HCT116 (cell line): Measurements from ENCODE around the gene TBC1D14. TPM values are rescaled to one million over a fixed set of nuclear protein-coding genes. Genes with fewer than 3 reads are reported as not detected.

ENCODE experiments used
- ATAC-seq: fragments of 200-7000 bp; cut with Tn5 transposase; 2 replicates; pipeline ENCODE4 v1.9.1; 2020; ENCODE audit warnings: mild to moderate bottlenecking, moderate library complexity
- BruUV-seq: library from RNA; stranded (reverse); fragments of 400-500 nt; replicated peaks from 2 replicates; lab custom pipeline; 2021; lab: Mats Ljungman, UMichigan
- CTCF ChIA-PET: fragments of 300-600 bp; sonication (Branson Sonifier 250); formaldehyde crosslinking; loops from one replicate; lab custom pipeline; 2021; ENCODE audit warnings: antibody characterized with exemption; lab: Charles Lee
- POLR2A ChIA-PET: fragments of 300-600, 350-600 bp; sonication (Branson Sonifier 250); formaldehyde crosslinking; loops from one replicate; lab custom pipeline; 2021; ENCODE audit warnings: antibody characterized with exemption; lab: Charles Lee
- RAD21 ChIA-PET, 2 experiments: fragments of 300-600 bp; sonication (Branson Sonifier 250); formaldehyde crosslinking; loops; one replicate each; lab custom pipeline; 2023; ENCODE audit warnings: low total read pairs in 2 of 2; ENCODE audit not compliant: uncharacterized antibody in 2 of 2, unreplicated experiment in 2 of 2, low non-redundant PET in 1 of 2; lab: Charles Lee
- DNase-seq: peaks from one replicate; pipeline ENCODE4 v3.0.0-alpha.2; 2010; ENCODE audit warnings: low read depth, low spot score
- H2AFZ ChIP-seq: fragments of 200-600 bp; shearing (Covaris generic), sonication (generic); 2 replicates; pipeline ENCODE4 v1.6.1; 2017; ENCODE audit warnings: low read depth, mixed run types, mixed read lengths, antibody characterized with exemption, low read length; ENCODE audit not compliant: poor library complexity, severe bottlenecking
- H3K27ac ChIP-seq: 2 replicates; pipeline ENCODE4 v1.5.1; 2012; ENCODE audit warnings: low read depth, low read length
- H3K27me3 ChIP-seq: fragments of 200-600 bp; sonication (generic); 2 replicates; pipeline ENCODE4 v1.6.1; 2016; ENCODE audit warnings: mixed run types, low read length, mixed read lengths; ENCODE audit not compliant: insufficient read depth
- H3K36me3 ChIP-seq, 2 experiments: fragments of 200-500 bp in 1 of 2; fragments of 200-600 bp in 1 of 2; sonication (Bioruptor generic) in 1 of 2; sonication (generic) in 1 of 2; 2 replicates each; pipeline versions ENCODE4 v1.5.1 to v1.6.1; 2014 to 2016; ENCODE audit warnings: low read length in 2 of 2, inconsistent platforms in 1 of 2, mixed read lengths in 1 of 2, mixed run types in 1 of 2; ENCODE audit not compliant: insufficient read depth in 2 of 2, control insufficient read depth in 1 of 2
- H3K4me1 ChIP-seq, 2 experiments: fragments of 200-600 bp in 1 of 2; sonication (generic) in 1 of 2; 2 replicates each; pipeline versions ENCODE4 v1.5.1 to v1.6.1; 2012 to 2017; ENCODE audit warnings: low read length in 2 of 2, inconsistent platforms in 1 of 2, mild to moderate bottlenecking in 1 of 2, mixed read lengths in 1 of 2, mixed run types in 1 of 2, moderate library complexity in 1 of 2; ENCODE audit not compliant: insufficient read depth in 2 of 2, control insufficient read depth in 1 of 2
- H3K4me2 ChIP-seq: fragments of 200-600 bp; sonication (generic); 2 replicates; pipeline ENCODE4 v1.6.1; 2017; ENCODE audit warnings: mixed run types, low read length, mixed read lengths
- H3K4me3 ChIP-seq, 2 experiments: fragments of 200-600 bp in 1 of 2; sonication (generic) in 1 of 2; replicated peaks in 1 of 2; 2 replicates each; pipeline ENCODE4 v1.5.1; 2011 to 2016; ENCODE audit warnings: low read length in 2 of 2, control low read depth in 1 of 2, low read depth in 1 of 2, mild to moderate bottlenecking in 1 of 2, mixed read lengths in 1 of 2, mixed run types in 1 of 2
- H3K79me2 ChIP-seq: fragments of 200-600 bp; sonication (generic); 2 replicates; pipeline ENCODE4 v1.6.1; 2017; ENCODE audit warnings: mild to moderate bottlenecking, mixed run types, low read length, moderate library complexity, mixed read lengths; ENCODE audit not compliant: insufficient read depth
- H3K9ac ChIP-seq: fragments of 200-600 bp; sonication (generic); 2 replicates; pipeline ENCODE4 v1.6.1; 2016; ENCODE audit warnings: low read length, mixed read lengths
- H3K9me2 ChIP-seq: fragments of 200-600 bp; sonication (generic), shearing (Covaris generic); 2 replicates; pipeline ENCODE4 v1.6.1; 2017; ENCODE audit warnings: mixed run types, mild to moderate bottlenecking, moderate library complexity; ENCODE audit not compliant: insufficient read depth
- H3K9me3 ChIP-seq, 2 experiments: fragments of 200-500 bp in 1 of 2; fragments of 200-600 bp in 1 of 2; sonication (Bioruptor generic) in 1 of 2; sonication (generic) in 1 of 2; 2 replicates each; pipeline ENCODE4 v1.6.1; 2014 to 2017; ENCODE audit warnings: low read length in 2 of 2, mixed read lengths in 2 of 2, inconsistent platforms in 1 of 2, low read depth in 1 of 2, mild to moderate bottlenecking in 1 of 2, mixed run types in 1 of 2, moderate library complexity in 1 of 2; ENCODE audit not compliant: control insufficient read depth in 1 of 2, insufficient read depth in 1 of 2
- H4K20me1 ChIP-seq: fragments of 200-600 bp; sonication (generic), shearing (Covaris generic); 2 replicates; pipeline ENCODE4 v1.6.1; 2017; ENCODE audit warnings: mixed run types, mild to moderate bottlenecking, moderate library complexity; ENCODE audit not compliant: insufficient read depth
- ATF3 ChIP-seq: IDR thresholded peaks from 2 replicates; pipeline ENCODE4 v1.6.1; 2012
- CBX3 ChIP-seq: IDR thresholded peaks from 2 replicates; pipeline ENCODE4 v1.6.1; 2012; ENCODE audit warnings: low read depth
- CEBPB ChIP-seq: IDR thresholded peaks from 2 replicates; pipeline ENCODE4 v1.6.1; 2012; ENCODE audit warnings: low read depth
- EGR1 ChIP-seq: IDR thresholded peaks from 2 replicates; pipeline ENCODE4 v1.6.1; 2012; ENCODE audit warnings: low read depth
- ELF1 ChIP-seq: IDR thresholded peaks from 2 replicates; pipeline ENCODE4 v1.6.1; 2012; ENCODE audit warnings: low read depth, borderline replicate concordance
- EZH2 ChIP-seq: fragments of 200-600 bp; sonication (generic); IDR thresholded peaks from 2 replicates; pipeline ENCODE4 v1.6.1; 2017; ENCODE audit warnings: antibody characterized with exemption, mixed run types
- FOSL1 ChIP-seq: IDR thresholded peaks from 2 replicates; pipeline ENCODE4 v1.6.1; 2012; ENCODE audit warnings: low read depth
- POLR2AphosphoS5 ChIP-seq: IDR thresholded peaks from 2 replicates; pipeline ENCODE4 v1.6.1; 2011; ENCODE audit warnings: mild to moderate bottlenecking, low read depth, low read length, moderate library complexity
- SIN3A ChIP-seq: IDR thresholded peaks from 2 replicates; pipeline ENCODE4 v1.6.1; 2012; ENCODE audit warnings: low read depth
- SP1 ChIP-seq: IDR thresholded peaks from 2 replicates; pipeline ENCODE4 v1.6.1; 2012; ENCODE audit warnings: low read depth
- SRF ChIP-seq: IDR thresholded peaks from 2 replicates; pipeline ENCODE4 v1.6.1; 2012; ENCODE audit warnings: low read depth
- TCF7L2 ChIP-seq: IDR thresholded peaks from 2 replicates; pipeline ENCODE4 v1.7.0; 2011; ENCODE audit warnings: borderline replicate concordance, inconsistent platforms; ENCODE audit not compliant: insufficient read depth, insufficient read length; ENCODE audit errors: extremely low read depth
- YY1 ChIP-seq: IDR thresholded peaks from 2 replicates; pipeline ENCODE4 v1.6.1; 2011; ENCODE audit warnings: low read length, low read depth, moderate library complexity, mild to moderate bottlenecking; ENCODE audit not compliant: insufficient replicate concordance; ENCODE audit errors: extremely low read depth
- ZBTB33 ChIP-seq: IDR thresholded peaks from 2 replicates; pipeline ENCODE4 v1.6.1; 2011; ENCODE audit warnings: mild to moderate bottlenecking, low read length, moderate library complexity; ENCODE audit not compliant: insufficient replicate concordance; ENCODE audit errors: extremely low read depth
- ZNF274 ChIP-seq: fragments of 200-500 bp; sonication (Bioruptor generic); IDR thresholded peaks from 2 replicates; pipeline ENCODE4 v1.6.1; 2014; ENCODE audit warnings: mild to moderate bottlenecking, low read depth, low read length, inconsistent platforms
- intact Hi-C: fragments of 100-400 bp; cut with micrococcal nuclease; formaldehyde crosslinking; loops from 2 replicates; pipeline ENCODE4 v1.10.0; 2022
- total RNA-seq: library from RNA; stranded (reverse); gene quantifications from one replicate; pipeline ENCODE4 v1.2.1, GENCODE V29; 2021; ENCODE audit not compliant: unreplicated experiment

Gene TBC1D14
- total RNA-seq, 1 experiment from 2014 or later = 62.9 TPM

GRCh38 chr4:7027913-7028312 is 118.3 kb downstream of the TBC1D14 start:
- no TSS peak for BruUV-seq
- TF ChIP-seq CEBPB (no peak), ZNF274 (no peak), ATF3 (no peak), FOSL1 (no peak), YY1 (no peak), ZBTB33 (no peak), SRF (no peak), POLR2AphosphoS5 (no peak), TCF7L2 (no peak), ELF1 (no peak), SIN3A (no peak), EZH2 (no peak), SP1 (no peak), EGR1 (no peak), CBX3 (no peak)
- no peaks in the 10 kb centered on the region for H3K27me3 ChIP-seq
- no peak overlapping the region for H3K27ac ChIP-seq
- no peaks in the 10 kb centered on the region for H3K9me3 ChIP-seq
- H3K36me3 ChIP-seq = peaks cover 5 to 23% of the 10 kb centered on the region in 2 experiments; a peak in 3 of 4 replicates
- ChIA-PET RAD21 (no interaction called here), POLR2A (no interaction called here), CTCF (no interaction called here)
- DNase-seq (no peak), ATAC-seq (no peak)
- H2AFZ ChIP-seq = no peak overlapping the region
- H3K9ac ChIP-seq = no peak overlapping the region
- intact Hi-C loops = no loop called here
- H3K4me2 ChIP-seq = no peak overlapping the region
- H3K4me3 ChIP-seq = no peak overlapping the region
- no peaks in the 10 kb centered on the region for H3K9me2 ChIP-seq
- H3K4me1 ChIP-seq = peaks cover 0 to 3% of the 10 kb centered on the region in 2 experiments; a peak in 1 of 4 replicates
- no peaks in the 10 kb centered on the region for H4K20me1 ChIP-seq
- H3K79me2 ChIP-seq = peaks cover 4% of the 10 kb centered on the region; the same call in 1 of the 2 replicates
